ENCODE measurements around the gene SS18L1. TPM values are rescaled to one million over a fixed set of nuclear protein-coding genes. Genes with fewer than 3 reads are reported as not detected.

The SS18L1 gene
- total and polyA plus RNA-seq, 10 of the 15 experiments (the other 5 are each of a cell fraction or from before 2014, with no cell fraction given): 1.8 to 20.0 (median 6.6) TPM

GRCh38 chr20:62119591-62120364, 23.8 kb upstream of the SS18L1 start (continued):
- TF ChIP-seq CUX1 (IDR thresholded peaks at IDR 0.05; ENCODE audit: insufficient replicate concordance, low read depth, low read length) (no peak), EGR1 (IDR thresholded peaks at IDR 0.05; ENCODE audit: borderline replicate concordance in 1 of 2, low read depth in 2 of 2, low read length in 2 of 2) (no peak), BMI1 (IDR thresholded peaks at IDR 0.05; ENCODE audit: borderline replicate concordance) (no peak), SUZ12 (IDR thresholded peaks at IDR 0.05; ENCODE audit: unreplicated experiment) (no peak), PML (IDR thresholded peaks at IDR 0.05; ENCODE audit: low read length) (no peak), CHD4 (IDR thresholded peaks at IDR 0.05) (no peak), ZBTB40 (IDR thresholded peaks at IDR 0.05; ENCODE audit: borderline replicate concordance) (no peak), ETV6 (conservative IDR thresholded peaks at IDR 0.05 in 1 of 2, IDR thresholded peaks at IDR 0.05 in 1 of 2; ENCODE audit: borderline replicate concordance in 1 of 2, low read depth in 1 of 2) (no peak), ZBED1 (IDR thresholded peaks at IDR 0.05; ENCODE audit: borderline replicate concordance) (no peak), RB1 (IDR thresholded peaks at IDR 0.05; ENCODE audit: borderline replicate concordance) (no peak), JUND (IDR thresholded peaks at IDR 0.05; ENCODE audit: low read depth, low read length) (no peak), REST (IDR thresholded peaks at IDR 0.05; ENCODE audit: low read depth, low read length) (no peak), SMC3 (IDR thresholded peaks at IDR 0.05; ENCODE audit: borderline replicate concordance, low read length) (no peak), PKNOX1 (IDR thresholded peaks at IDR 0.05) (no peak)
